Tibial nerve (tissue), 4 donors: ENCODE results near the gene DNLZ. TPM values are rescaled to one million over a fixed set of nuclear protein-coding genes. Genes with fewer than 3 reads are reported as not detected.

Experiments
- DNase-seq, 2 donors: peaks; one replicate each; pipeline ENCODE4 v3.0.0-alpha.2; 2019; ENCODE audit warnings: low spot score in 2 of 2
- H3K27ac ChIP-seq, 4 donors: fragments of 200-600 bp; sonication (generic) in 3 of 4; one replicate each; pipeline ENCODE4 v1.5.1; 2017 to 2019; ENCODE audit warnings: mild to moderate bottlenecking in 1 of 4
- H3K27me3 ChIP-seq, 2 donors: fragments of 200-600 bp; sonication (generic) in 1 of 2; one replicate each; pipeline versions ENCODE4 v1.5.1 to v1.6.0; 2017 to 2019
- H3K36me3 ChIP-seq, 3 donors: fragments of 200-600 bp; sonication (generic); one replicate each; pipeline ENCODE4 v1.5.1; 2018 to 2019
- H3K4me1 ChIP-seq, 4 donors: fragments of 200-600 bp; sonication (generic) in 3 of 4; one replicate each; pipeline ENCODE4 v1.5.1; 2017 to 2019
- H3K4me3 ChIP-seq, 4 donors: fragments of 200-600 bp; sonication (generic) in 3 of 4; one replicate each; pipeline ENCODE4 v1.5.1; 2017 to 2019; ENCODE audit warnings: mild to moderate bottlenecking in 1 of 4, moderate library complexity in 1 of 4
- H3K9me3 ChIP-seq, 4 donors: fragments of 200-600 bp; sonication (generic) in 3 of 4; one replicate each; pipeline ENCODE4 v1.5.1; 2017 to 2019
- EP300 ChIP-seq, 2 donors: sonication (generic); formaldehyde crosslinking; IDR thresholded peaks; one replicate each; pipeline ENCODE4 v1.6.1; 2017; ENCODE audit warnings: antibody characterized with exemption in 2 of 2, mild to moderate bottlenecking in 1 of 2
- POLR2A ChIP-seq, 2 donors: fragments of 450-650 bp; IDR thresholded peaks; one replicate each; pipeline ENCODE4 v1.6.1; 2017; ENCODE audit warnings: antibody characterized with exemption in 2 of 2, mild to moderate bottlenecking in 2 of 2, moderate library complexity in 2 of 2
- WGBS, 2 donors: methylation state at CpG; one replicate each; pipeline ENCODE4 v1.1.5; 2018; 5-methylcytosine and 5-hydroxymethylcytosine counted together
- total RNA-seq, 4 donors: library from RNA; depleted of rRNA; stranded (reverse); fragments of >200 nt; gene quantifications; one replicate each; pipeline ENCODE4 v1.1.0, GENCODE V29; 2016
- TF ChIP-seq, protein P1 (sequence below), 5 experiments: fragments of 200-600 bp in 3 of 5; fragments of 450-650 bp in 2 of 5; sonication (generic) in 3 of 5; IDR thresholded peaks; one replicate each; pipeline ENCODE4 v1.5.1; 2016 to 2019; ENCODE audit warnings: antibody characterized with exemption in 5 of 5, mild to moderate bottlenecking in 3 of 5, moderate library complexity in 2 of 5

The DNLZ gene
- total RNA-seq, result 10 to 100 TPM; 49.4 to 79.5 (median 70.8) TPM

DNA sequence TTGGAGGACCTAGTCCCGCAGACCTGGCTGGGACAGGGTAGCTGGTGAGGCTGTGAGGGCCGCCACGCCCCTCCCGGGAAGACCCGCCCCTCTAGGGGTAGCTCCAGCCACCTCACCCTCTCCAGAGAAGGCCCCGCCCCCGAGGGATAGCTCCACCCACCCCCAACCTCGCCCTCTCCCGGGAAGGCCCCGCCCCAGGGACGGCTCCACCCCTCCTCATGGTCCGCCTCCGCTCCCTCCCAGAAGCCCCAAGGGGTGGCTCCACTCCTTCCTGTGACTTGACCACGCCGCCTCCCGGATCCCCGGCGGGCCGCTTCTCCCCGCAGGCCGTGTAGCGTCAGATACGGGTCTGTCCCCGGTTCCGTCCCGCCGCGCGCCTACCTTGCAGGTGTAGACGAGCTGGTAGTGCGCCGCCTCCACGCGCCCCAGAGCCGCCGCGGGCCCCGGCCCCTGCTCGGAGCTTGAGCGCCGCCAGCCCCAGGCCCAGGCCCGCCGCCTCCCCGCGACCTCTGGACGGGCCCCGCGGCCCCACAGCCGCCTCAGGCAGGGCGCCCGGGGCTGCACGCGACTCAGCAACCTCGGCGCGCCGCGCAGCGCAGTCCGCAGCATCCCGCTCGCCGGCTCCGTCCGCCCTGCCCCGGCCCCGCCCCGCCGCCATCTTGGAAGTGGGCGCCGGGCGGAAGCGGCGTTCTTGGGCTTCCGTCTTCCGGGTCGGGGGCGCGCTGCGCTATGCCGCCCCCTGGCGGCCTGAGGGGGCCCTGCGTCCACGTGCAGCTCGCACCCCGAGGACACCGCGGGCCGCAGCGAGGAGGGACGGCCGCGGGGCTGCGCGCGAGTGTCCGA, at the start of gene DNLZ:
DNLZ (minus strand) TSS at position 639 of the 843 bp plus-strand sequence; CDS start at position 609, 30 bp downstream.
- WGBS, 2 donors, result 0 to 2% methylated on average over 26 to 83 of the region's 97 CpGs

DNA sequence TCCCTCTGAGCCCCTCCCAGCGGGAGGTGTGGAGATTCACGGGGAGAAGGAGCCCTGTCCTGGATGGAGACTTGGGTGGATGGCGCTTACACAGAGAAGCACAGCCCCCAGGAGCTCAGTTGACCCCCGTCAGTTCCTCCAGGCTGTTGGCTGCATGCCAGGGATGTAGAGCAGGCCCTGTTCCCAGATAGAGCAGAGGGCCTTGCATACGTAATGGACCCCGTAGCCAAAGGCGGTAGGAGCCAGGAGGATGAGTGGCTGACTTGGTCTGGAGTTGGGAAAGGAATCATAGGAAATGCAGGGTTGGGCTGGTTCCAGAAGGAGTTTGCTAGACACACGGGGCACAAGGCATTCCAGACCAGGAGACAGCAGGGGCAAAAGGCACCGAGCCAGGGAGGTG, 49.4 kb upstream of the DNLZ start:
- Histone ChIP-seq H3K9me3 (no peaks in the 10 kb centered on the region), H3K4me1 (peaks cover 0 to 41% (median 19%) of the 10 kb centered on the region in 4 donors), H3K36me3 (peaks cover 6 to 57% (median 9%) of the 10 kb centered on the region in 3 donors), H3K27ac (peak overlapping the region in 1 of 4 donors; percentile 93), H3K27me3 (no peaks in the 10 kb centered on the region), H3K4me3 (no peak overlapping the region)
- TF ChIP-seq, protein P1, sequence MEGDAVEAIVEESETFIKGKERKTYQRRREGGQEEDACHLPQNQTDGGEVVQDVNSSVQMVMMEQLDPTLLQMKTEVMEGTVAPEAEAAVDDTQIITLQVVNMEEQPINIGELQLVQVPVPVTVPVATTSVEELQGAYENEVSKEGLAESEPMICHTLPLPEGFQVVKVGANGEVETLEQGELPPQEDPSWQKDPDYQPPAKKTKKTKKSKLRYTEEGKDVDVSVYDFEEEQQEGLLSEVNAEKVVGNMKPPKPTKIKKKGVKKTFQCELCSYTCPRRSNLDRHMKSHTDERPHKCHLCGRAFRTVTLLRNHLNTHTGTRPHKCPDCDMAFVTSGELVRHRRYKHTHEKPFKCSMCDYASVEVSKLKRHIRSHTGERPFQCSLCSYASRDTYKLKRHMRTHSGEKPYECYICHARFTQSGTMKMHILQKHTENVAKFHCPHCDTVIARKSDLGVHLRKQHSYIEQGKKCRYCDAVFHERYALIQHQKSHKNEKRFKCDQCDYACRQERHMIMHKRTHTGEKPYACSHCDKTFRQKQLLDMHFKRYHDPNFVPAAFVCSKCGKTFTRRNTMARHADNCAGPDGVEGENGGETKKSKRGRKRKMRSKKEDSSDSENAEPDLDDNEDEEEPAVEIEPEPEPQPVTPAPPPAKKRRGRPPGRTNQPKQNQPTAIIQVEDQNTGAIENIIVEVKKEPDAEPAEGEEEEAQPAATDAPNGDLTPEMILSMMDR (IDR thresholded peaks at IDR 0.05), result no peak
- TF ChIP-seq EP300 (IDR thresholded peaks at IDR 0.05), result no peak
- no peak for TF ChIP-seq POLR2A (IDR thresholded peaks at IDR 0.05)
- WGBS, 2 donors, result 63 to 71% methylated on average over 9 of the region's 9 CpGs
- no peak for DNase-seq

More for the DNA sequence above, at the start of gene DNLZ:
- Histone ChIP-seq H3K4me1 (peaks cover 0 to 63% (median 21%) of the 10 kb centered on the region in 4 donors), H3K27me3 (no peaks in the 10 kb centered on the region), H3K27ac (peak within 1 kb of the TSS; percentile 90 to 98 (median 93)), H3K9me3 (no peaks in the 10 kb centered on the region), H3K4me3 (peak within 1 kb of the TSS; percentile 71 to 89 (median 84)), H3K36me3 (peaks cover 0 to 10% (median 0%) of the 10 kb centered on the region in 3 donors)
- DNase-seq, result peak; percentile 93 to 95
- TF ChIP-seq, protein P1 (IDR thresholded peaks at IDR 0.05), result peak; percentile 99 to 100 (median 100)
- TF ChIP-seq EP300 (IDR thresholded peaks at IDR 0.05) (peak; percentile 10 to 88), POLR2A (IDR thresholded peaks at IDR 0.05) (peak; percentile 72 to 74)

DNA sequence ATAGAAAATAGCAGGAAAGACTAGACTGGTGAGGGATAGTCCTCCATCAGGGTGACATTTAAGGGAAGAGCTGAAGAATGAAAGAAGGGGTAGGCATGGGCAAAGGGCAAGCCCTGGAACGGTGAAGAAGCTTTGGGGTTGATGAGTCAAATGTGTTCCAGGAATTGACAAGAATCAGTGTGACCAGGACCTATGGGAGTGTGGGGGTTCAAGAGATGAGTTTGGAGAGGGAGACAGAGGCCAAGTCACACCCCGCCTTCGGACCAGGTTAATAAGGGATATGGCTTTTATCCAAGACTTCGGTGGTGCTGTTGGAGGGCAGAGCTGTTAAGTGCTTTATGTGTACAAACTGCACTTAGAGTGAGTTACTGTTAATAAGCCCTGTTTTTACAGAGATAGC, 47.8 kb upstream of the DNLZ start:
- Histone ChIP-seq H3K4me1 (peaks cover 0 to 42% (median 19%) of the 10 kb centered on the region in 4 donors), H3K27ac (peak overlapping the region; percentile 86 to 96 (median 94)), H3K36me3 (peaks cover 9 to 57% (median 12%) of the 10 kb centered on the region in 3 donors), H3K9me3 (no peaks in the 10 kb centered on the region), H3K27me3 (no peaks in the 10 kb centered on the region), H3K4me3 (peak overlapping the region; percentile 82 to 97 (median 87))
- DNase-seq, result no peak
- TF ChIP-seq POLR2A (IDR thresholded peaks at IDR 0.05) (no peak), EP300 (IDR thresholded peaks at IDR 0.05) (no peak)
- TF ChIP-seq, protein P1 (IDR thresholded peaks at IDR 0.05), result no peak
- WGBS, 2 donors, result 41 to 46% methylated on average over 4 of the region's 4 CpGs

DNA sequence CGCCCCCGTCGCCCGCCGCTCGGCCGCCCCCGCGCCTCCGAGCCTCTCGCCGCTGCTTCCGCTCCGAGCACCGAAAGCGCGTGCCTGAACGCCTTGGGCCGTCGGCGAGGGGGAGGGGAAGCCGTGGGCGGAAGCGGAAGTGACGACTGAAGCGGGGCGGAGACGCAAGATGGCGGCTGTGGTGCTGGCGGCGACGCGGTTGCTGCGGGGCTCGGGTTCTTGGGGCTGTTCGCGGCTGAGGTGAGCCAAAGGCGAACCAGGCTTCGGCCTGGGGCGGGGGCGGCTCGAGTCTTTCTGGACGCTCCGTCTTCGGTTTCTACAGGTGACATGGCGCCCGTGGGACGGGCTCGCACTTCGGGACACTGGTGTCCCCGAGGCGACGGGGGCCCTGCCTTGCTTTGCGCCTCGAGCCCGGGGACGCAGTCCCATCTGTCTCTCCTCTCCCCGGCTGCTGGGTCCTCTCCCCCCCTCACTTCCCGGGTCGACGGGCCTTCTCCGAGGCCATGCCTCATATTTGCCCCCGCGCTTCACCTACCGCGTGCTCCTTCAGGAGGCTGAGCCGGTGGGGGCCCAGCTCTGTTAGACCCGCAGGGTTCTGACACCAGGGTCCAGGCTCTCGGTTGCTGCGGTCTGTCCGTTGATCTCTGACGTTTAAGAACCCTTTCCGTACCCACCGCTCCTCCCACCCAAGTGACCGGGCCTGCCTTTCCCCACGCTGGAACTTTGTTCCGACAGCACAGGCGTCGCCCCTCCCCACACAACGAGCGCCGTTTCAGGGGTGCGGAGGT, 47.1 kb upstream of the DNLZ start, which contains the start of the genes ENTR1 and PMPCA:
ENTR1 (minus strand) TSS at position 115 of the 788 bp plus-strand sequence. CDS start 217 bp downstream, outside the sequence.
PMPCA (plus strand) TSS at position 159 of the 788 bp plus-strand sequence; CDS start at position 170, 11 bp downstream.
- Histone ChIP-seq H3K36me3 (peaks cover 8 to 57% (median 9%) of the 10 kb centered on the region in 3 donors), H3K4me3 (peak within 1 kb of the TSS; percentile 82 to 97 (median 87)), H3K27ac (peak within 1 kb of the TSS; percentile 86 to 96 (median 94)), H3K9me3 (no peaks in the 10 kb centered on the region), H3K4me1 (peaks cover 0 to 42% (median 19%) of the 10 kb centered on the region in 4 donors), H3K27me3 (no peaks in the 10 kb centered on the region)
- DNase-seq, result peak; percentile 85 to 91
- TF ChIP-seq, protein P1 (IDR thresholded peaks at IDR 0.05), result peak in 1 of 5 experiments; percentile 24
- TF ChIP-seq EP300 (IDR thresholded peaks at IDR 0.05) (peak; percentile 89 to 99), POLR2A (IDR thresholded peaks at IDR 0.05) (peak; percentile 77 to 89)
- WGBS, 2 donors, result 0 to 1% methylated on average over 51 to 76 of the region's 83 CpGs
